Heart right ventricle (tissue), 12 donors: Measurements from ENCODE around the gene SNCB. TPM values are rescaled to one million over a fixed set of nuclear protein-coding genes. Genes with fewer than 3 reads are reported as not detected.

Experiments
- microRNA-seq, 2 donors: library from miRNA; unstranded; fragments of <30 nt; microRNA quantifications; one replicate each; pipeline ENCODE4 v1.2.0, GENCODE V29; 2021
- polyA plus RNA-seq, 2 donors: library from polyadenylated mRNA; stranded (reverse); fragments of 200-250 nt; gene quantifications; one replicate each; pipeline ENCODE4 v1.2.3, GENCODE V29; 2013
- total RNA-seq, 10 donors: library from RNA; stranded (reverse); fragmentation: NEBNext Ultra II Directional in 3 of 10; extraction: Animal tissue kit (Norgen Biotek cat#: 25700) in 3 of 10; gene quantifications; one replicate each; pipeline versions ENCODE4 v1.2.1 to v1.2.4, GENCODE V29; 2021 to 2023
- donor health status: ischemic (EF 13 %, LVEDD 7.1; RV severe dilation, severe dysfunction).
- donor health status: healthy with polysubstance abuse.
- donor health status: DM: no; HTN: yes; CAD: no.
- donor health status: DM: no; HTN: no; CAD: no.
- donor health status: ischemic (EF 25% LVEDD 6.9; RV normal size, moderate dysfunction).
- donor health status: ischemic (EF 25% LVEDD 5.7; RV mildly dilated, moderate dysfunction).
- donor health status: healthy.
- donor health status: nonischemic (EF 11% LVEDD 7.7; RV severe dilation, severe dysfunction).
- donor health status: DM: yes; HTN: yes; CAD: no.
- donor health status: PGD.
- donor health status: ischemic (EF 29% LVEDD 5.4; RV normal size, mild dysfunction).
- donor health status: nonischemic (EF 23%, LVEDD 6.1; RV moderate dilation, normal function).

The SNCB gene
- total and polyA plus RNA-seq, 12 donors, result 0.35 to 0.39 TPM; not detected in 10

Small RNA genes lying within 50 kb of the gene (microRNA-seq; reads per million reads assigned to microRNA genes)
- gene MIR4281, result 0 reads per million in 2 donors

Other genes with a start within 250 kb of the SNCB start
- gene NOP16, start 241.9 kb downstream of the SNCB start, total RNA-seq, result 10 to 100 TPM; 11.3 to 25.9 (median 18.5) TPM
- 10 to 100 TPM; 59.0 to 84.0 TPM for gene NOP16, start 241.9 kb downstream of the SNCB start, polyA plus RNA-seq
- gene HIGD2A, start 241.8 kb downstream of the SNCB start, total RNA-seq, result 100 to 1,000 TPM; 198 to 276 (median 228) TPM
- gene HIGD2A, start 241.8 kb downstream of the SNCB start, polyA plus RNA-seq, result 100 to 1,000 TPM; 325 to 349 TPM
- gene CLTB, start 214.0 kb downstream of the SNCB start, total RNA-seq, result 100 to 1,000 TPM; 192 to 246 (median 214) TPM
- 100 to 1,000 TPM; 546 to 569 TPM for gene CLTB, start 214.0 kb downstream of the SNCB start, polyA plus RNA-seq
- gene FAF2, start 182.1 kb downstream of the SNCB start, total RNA-seq, result 10 to 100 TPM; 12.8 to 19.9 (median 14.9) TPM
- 10 to 100 TPM; 10.1 to 10.4 TPM for gene FAF2, start 182.1 kb downstream of the SNCB start, polyA plus RNA-seq
- gene RNF44, start 93.1 kb downstream of the SNCB start, total RNA-seq, result 10 to 100 TPM; 18.1 to 31.1 (median 21.5) TPM
- 10 to 100 TPM in 1 of 2 donors, 1 to 10 TPM in 1; 7.9 to 21.9 TPM for gene RNF44, start 93.1 kb downstream of the SNCB start, polyA plus RNA-seq
- under 1 TPM in 2 of 10 donors, not detected in 8; 0.19 to 0.22 TPM for gene CDHR2, start 81.2 kb downstream of the SNCB start, total RNA-seq
- under 1 TPM in 1 of 2 donors, not detected in 1; 0.03 TPM for gene CDHR2, start 81.2 kb downstream of the SNCB start, polyA plus RNA-seq
- gene GPRIN1, start 20.4 kb downstream of the SNCB start, total RNA-seq, result 1 to 10 TPM in 1 of 10 donors, under 1 TPM in 9; 0.06 to 1.0 (median 0.38) TPM
- gene GPRIN1, start 20.4 kb downstream of the SNCB start, polyA plus RNA-seq, result under 1 TPM; 0.22 to 0.26 TPM
- gene EIF4E1B, start 141 bp upstream of the SNCB start, total RNA-seq, result not detected
- gene EIF4E1B, start 141 bp upstream of the SNCB start, polyA plus RNA-seq, result not detected
- gene TSPAN17, start 16.9 kb upstream of the SNCB start, total RNA-seq, result 10 to 100 TPM; 20.8 to 48.3 (median 27.3) TPM
- gene TSPAN17, start 16.9 kb upstream of the SNCB start, polyA plus RNA-seq, result 10 to 100 TPM; 13.2 to 27.6 TPM
- under 1 TPM in 4 of 10 donors, not detected in 6; 0.06 to 0.35 (median 0.09) TPM for gene UNC5A, start 180.0 kb upstream of the SNCB start, total RNA-seq
- under 1 TPM in 1 of 2 donors, not detected in 1; 0.01 TPM for gene UNC5A, start 180.0 kb upstream of the SNCB start, polyA plus RNA-seq